H9 (cell line): ENCODE data around the gene FPGS. TPM values are rescaled to one million over a fixed set of nuclear protein-coding genes. Genes with fewer than 3 reads are reported as not detected.

Experiments
- DNase-seq: peaks from one replicate; pipeline ENCODE4 v3.0.0-alpha.2; 2017
- H2AFZ ChIP-seq: one replicate; pipeline ENCODE4 v1.6.1; 2013; ENCODE audit warnings: mild to moderate bottlenecking, low read length, control low read depth, moderate library complexity
- H2AK5ac ChIP-seq: 2 replicates; pipeline ENCODE4 v1.6.1; 2013; ENCODE audit warnings: low read length, control low read depth, mixed read lengths; ENCODE audit not compliant: insufficient read length
- H2BK120ac ChIP-seq: one replicate; pipeline ENCODE4 v1.6.1; 2013; ENCODE audit warnings: low read depth, mild to moderate bottlenecking, low read length, control low read depth, inconsistent platforms; ENCODE audit not compliant: poor library complexity, severe bottlenecking
- H2BK12ac ChIP-seq: 2 replicates; pipeline ENCODE4 v1.6.1; 2013; ENCODE audit warnings: low read length, control low read depth, mixed read lengths, low read depth; ENCODE audit not compliant: insufficient read length
- H2BK15ac ChIP-seq: 2 replicates; pipeline ENCODE4 v1.6.1; 2013; ENCODE audit warnings: low read depth, low read length, control low read depth
- H2BK20ac ChIP-seq: one replicate; pipeline ENCODE4 v1.6.1; 2013; ENCODE audit warnings: low read depth, mild to moderate bottlenecking, low read length, control low read depth, inconsistent platforms; ENCODE audit not compliant: poor library complexity, severe bottlenecking
- H2BK5ac ChIP-seq: 2 replicates; pipeline ENCODE4 v1.6.1; 2013; ENCODE audit warnings: low read length, control low read depth, mixed read lengths; ENCODE audit not compliant: insufficient read length
- H3K14ac ChIP-seq: 2 replicates; pipeline ENCODE4 v1.6.1; 2013; ENCODE audit warnings: low read length, control low read depth; ENCODE audit not compliant: insufficient read depth
- H3K18ac ChIP-seq: 2 replicates; pipeline ENCODE4 v1.6.1; 2013; ENCODE audit warnings: low read depth, mild to moderate bottlenecking, mixed read lengths, low read length, control low read depth; ENCODE audit not compliant: insufficient read length
- H3K23ac ChIP-seq: 2 replicates; pipeline ENCODE4 v1.6.1; 2013; ENCODE audit warnings: low read length, control low read depth, mixed read lengths, low read depth; ENCODE audit not compliant: insufficient read length
- H3K23me2 ChIP-seq: 2 replicates; pipeline ENCODE4 v1.6.1; 2013; ENCODE audit warnings: low read depth, mild to moderate bottlenecking, mixed read lengths, low read length, control low read depth; ENCODE audit not compliant: insufficient read length, poor library complexity, severe bottlenecking
- H3K27ac ChIP-seq: 2 replicates; pipeline ENCODE4 v1.5.1; 2013; ENCODE audit warnings: low read length, control low read depth, mixed read lengths, low read depth; ENCODE audit not compliant: insufficient read length
- H3K27me3 ChIP-seq: 2 replicates; pipeline ENCODE4 v1.6.1; 2013; ENCODE audit warnings: low read length, control low read depth, inconsistent platforms; ENCODE audit not compliant: insufficient read depth
- H3K4ac ChIP-seq: 2 replicates; pipeline ENCODE4 v1.6.1; 2013; ENCODE audit warnings: low read depth, mild to moderate bottlenecking, control low read depth, inconsistent platforms, low read length, moderate library complexity
- H3K4me1 ChIP-seq: 2 replicates; pipeline ENCODE4 v1.6.1; 2013; ENCODE audit warnings: low read length, control low read depth, inconsistent platforms; ENCODE audit not compliant: insufficient read depth
- H3K4me2 ChIP-seq: 2 replicates; pipeline ENCODE4 v1.6.1; 2013; ENCODE audit warnings: low read length, control low read depth, mixed read lengths; ENCODE audit not compliant: insufficient read length, insufficient read depth
- H3K56ac ChIP-seq: 2 replicates; pipeline ENCODE4 v1.6.1; 2013; ENCODE audit warnings: low read depth, mild to moderate bottlenecking, mixed read lengths, low read length, control low read depth; ENCODE audit not compliant: insufficient read length
- H3K79me1 ChIP-seq: 2 replicates; pipeline ENCODE4 v1.6.1; 2013; ENCODE audit warnings: low read depth, mild to moderate bottlenecking, moderate library complexity, low read length, control low read depth, inconsistent platforms; ENCODE audit not compliant: insufficient read depth, poor library complexity, severe bottlenecking
- H3K79me2 ChIP-seq: 2 replicates; pipeline ENCODE4 v1.6.1; 2013; ENCODE audit warnings: low read length, control low read depth, inconsistent platforms; ENCODE audit not compliant: insufficient read depth
- H3K9ac ChIP-seq: 2 replicates; pipeline ENCODE4 v1.6.1; 2013; ENCODE audit warnings: low read length, control low read depth, mixed read lengths; ENCODE audit not compliant: insufficient read length; ENCODE audit errors: extremely low read depth
- H3K9me3 ChIP-seq: one replicate; pipeline ENCODE4 v1.6.1; 2013; ENCODE audit warnings: low read depth, low read length, inconsistent platforms; ENCODE audit not compliant: control insufficient read depth
- H3T11ph ChIP-seq: one replicate; pipeline ENCODE4 v1.6.1; 2013; ENCODE audit warnings: mild to moderate bottlenecking, low read length, control low read depth, inconsistent platforms
- H4K20me1 ChIP-seq: one replicate; pipeline ENCODE4 v1.6.1; 2013; ENCODE audit not compliant: control insufficient read depth, insufficient read length, insufficient read depth
- H4K5ac ChIP-seq: 2 replicates; pipeline ENCODE4 v1.6.1; 2013; ENCODE audit warnings: low read depth, mild to moderate bottlenecking, mixed read lengths, low read length, control low read depth; ENCODE audit not compliant: insufficient read length
- H4K8ac ChIP-seq: replicated peaks from 2 replicates; pipeline ENCODE4 v1.6.1; 2013; ENCODE audit warnings: low read length, control low read depth, mixed read lengths, low read depth; ENCODE audit not compliant: insufficient read length
- H4K91ac ChIP-seq: 2 replicates; pipeline ENCODE4 v1.6.1; 2013; ENCODE audit warnings: low read depth, mild to moderate bottlenecking, moderate library complexity, mixed read lengths, low read length, control low read depth; ENCODE audit not compliant: insufficient read length
- H3K27ac Mint-ChIP-seq, 3 experiments: 2 replicates in 2 of 3; 3 replicates in 1 of 3; pipeline ENCODE4 v1.8.0; 2020 to 2021; ENCODE audit warnings: mixed read lengths in 3 of 3, mild to moderate bottlenecking in 1 of 3, moderate library complexity in 1 of 3
- H3K27me3 Mint-ChIP-seq: 2 replicates; pipeline ENCODE4 v1.8.0; 2021; ENCODE audit warnings: low read depth, mild to moderate bottlenecking, moderate library complexity, mixed read lengths
- H3K36me3 Mint-ChIP-seq, 3 experiments: 2 replicates in 2 of 3; 3 replicates in 1 of 3; pipeline ENCODE4 v1.8.0; 2020 to 2021; ENCODE audit warnings: low read depth in 3 of 3, mixed read lengths in 3 of 3; ENCODE audit not compliant: insufficient read depth in 1 of 3
- H3K4me1 Mint-ChIP-seq, 2 experiments: 2 replicates each; pipeline ENCODE4 v1.8.0; 2020; ENCODE audit warnings: mixed read lengths in 2 of 2
- H3K4me3 Mint-ChIP-seq, 2 experiments: 2 replicates in 1 of 2; 3 replicates in 1 of 2; pipeline ENCODE4 v1.8.0; 2020 to 2021; ENCODE audit warnings: mild to moderate bottlenecking in 2 of 2, mixed read lengths in 2 of 2, moderate library complexity in 1 of 2
- H3K9me3 Mint-ChIP-seq, 2 experiments: 2 replicates in 1 of 2; 3 replicates in 1 of 2; pipeline ENCODE4 v1.8.0; 2020; ENCODE audit warnings: mild to moderate bottlenecking in 2 of 2, mixed read lengths in 2 of 2, moderate library complexity in 1 of 2
- CTCF ChIP-seq: fragments of 200-600 bp; sonication (generic); conservative IDR thresholded peaks from 3 replicates; pipeline ENCODE4 v1.8.0; 2021; ENCODE audit warnings: antibody characterized with exemption, mild to moderate bottlenecking
- WGBS: extraction: QIAGEN DNeasy Blood & Tissue Kit; methylation state at CpG from one replicate; pipeline ENCODE4 v1.1.7; 2013; ENCODE audit warnings: missing lambda C conversion rate, low lambda C conversion rate, mixed read lengths; ENCODE audit not compliant: insufficient read length; ENCODE audit errors: extremely low coverage; 5-methylcytosine and 5-hydroxymethylcytosine counted together
- total RNA-seq: library from RNA; stranded (reverse); gene quantifications from 2 replicates; pipeline ENCODE4 v1.2.1, GENCODE V29; 2021

The FPGS gene
- total RNA-seq, 1 experiment from 2014 or later: 68.4 TPM

- Histone ChIP-seq H3K9me3 (no peaks in the 10 kb centered on the region), H3K4me2 (peak overlapping the region; percentile 41), H3K79me2 (no peaks in the 10 kb centered on the region), H3K4me1 (no peaks in the 10 kb centered on the region; the same call in 1 of the 2 replicates), H3K9ac (no peak overlapping the region), H2BK120ac (no peak overlapping the region), H4K5ac (no peak overlapping the region), H4K20me1 (no peaks in the 10 kb centered on the region), H2AK5ac (no peak overlapping the region), H3K4ac (no peak overlapping the region), H4K91ac (no peak overlapping the region), H3K23ac (no peak overlapping the region), H3K18ac (no peak overlapping the region), H2AFZ (no peak overlapping the region), H3K56ac (no peak overlapping the region), H2BK5ac (no peak overlapping the region), H2BK20ac (no peak overlapping the region), H2BK12ac (no peak overlapping the region), H3K27ac (no peak overlapping the region), H3K27me3 (no peaks in the 10 kb centered on the region), H3K79me1 (peaks cover 3% of the 10 kb centered on the region), H4K8ac (no peak overlapping the region), H3T11ph (no peak overlapping the region), H3K23me2 (no peaks in the 10 kb centered on the region), H2BK15ac (no peak overlapping the region), H3K14ac (no peak overlapping the region)
- H3K27ac Mint-ChIP-seq: no peak overlapping the region
- H3K4me3 Mint-ChIP-seq: peak overlapping the region; percentile 22 to 32; a peak in 2 of 5 replicates
- no peak for TF ChIP-seq CTCF
- H3K9me3 Mint-ChIP-seq: no peaks in the 10 kb centered on the region
- H3K4me1 Mint-ChIP-seq: peaks cover 2 to 7% of the 10 kb centered on the region in 2 experiments; a peak in 3 of 4 replicates
- DNase-seq: no peak
- no peaks in the 10 kb centered on the region for H3K27me3 Mint-ChIP-seq
- H3K36me3 Mint-ChIP-seq: peaks cover 17 to 54% (median 52%) of the 10 kb centered on the region in 3 experiments
- no CpG with 5 or more reads among the region's 9 CpGs for WGBS
Measured at GRCh38 chr9:127809002-127809539, 6.4 kb downstream of the FPGS start.
